Measurements from ENCODE around the gene ESR2.

DNA sequence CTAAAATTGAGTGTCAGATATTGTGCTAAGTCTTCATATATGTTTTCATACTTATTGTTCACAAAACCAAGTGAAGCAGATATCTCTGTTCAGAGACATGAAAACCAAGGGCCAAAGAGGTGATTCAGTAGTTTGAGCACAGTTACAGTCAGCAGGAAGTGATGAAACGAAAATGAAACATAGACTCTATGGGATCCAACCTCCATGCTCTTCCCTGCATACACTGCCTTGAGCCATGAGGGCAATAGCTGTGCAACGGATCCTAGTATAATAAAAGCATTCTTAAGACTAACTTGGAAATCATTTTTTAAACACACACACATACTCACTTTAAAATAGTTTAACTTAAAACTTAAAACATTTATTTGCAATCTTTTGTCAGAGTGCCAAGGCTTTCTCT lies 27.9 kb downstream of the ESR2 start:
- TF ChIP-seq CTCF (IDR thresholded peaks at IDR 0.05) (no peak), POLR2A (IDR thresholded peaks at IDR 0.05) (no peak)
